GM12875 (cell line): ENCODE measurements around the gene YBX3.

Experiments used
- H3K4me3 ChIP-seq: one replicate; pipeline ENCODE4 v1.5.1; 2011; ENCODE audit warnings: low read depth, low read length, control low read depth
- CTCF ChIP-seq: IDR thresholded peaks from 2 replicates; pipeline ENCODE4 v1.5.1; 2011; ENCODE audit warnings: low read depth, mild to moderate bottlenecking, control low read depth, inconsistent platforms, low read length, moderate library complexity, borderline replicate concordance; ENCODE audit not compliant: insufficient read depth

Gene YBX3

GRCh38 chr12:10725003-10725402 lies 1.9 kb upstream of the YBX3 start:
- TF ChIP-seq CTCF, result no peak
- H3K4me3 ChIP-seq, result no peak overlapping the region

GRCh38 chr12:10722502-10722904 lies 620 bp downstream of the YBX3 start:
- H3K4me3 ChIP-seq, result peak overlapping the region; percentile 74
- TF ChIP-seq CTCF, result peak; percentile 31; the same call in 1 of the 2 replicates

GRCh38 chr12:10721651-10722501 lies 1.2 kb downstream of the YBX3 start:
- peak overlapping the region; percentile 74 for H3K4me3 ChIP-seq
- TF ChIP-seq CTCF, result no peak

GRCh38 chr12:10720974-10721650 lies 2.0 kb downstream of the YBX3 start:
- H3K4me3 ChIP-seq, result peak overlapping the region; percentile 74
- TF ChIP-seq CTCF, result no peak

- no peak overlapping the region for H3K4me3 ChIP-seq
- no peak for TF ChIP-seq CTCF
Measured at GRCh38 chr12:10719482-10719881, 3.6 kb downstream of the YBX3 start.

GRCh38 chr12:10718279-10718821 lies 4.8 kb downstream of the YBX3 start:
- H3K4me3 ChIP-seq, result no peak overlapping the region
- no peak for TF ChIP-seq CTCF
